A549 (cell line): ENCODE results near the gene GTF2A2. TPM values are rescaled to one million over a fixed set of nuclear protein-coding genes. Genes with fewer than 3 reads are reported as not detected.
A peak's percentile ranks its signal among the peaks of the same experiment; 100 is the strongest.

Experiments
- ATAC-seq, 2 experiments: fragments of 200-7000 bp in 1 of 2; fragments of >200 bp in 1 of 2; cut with Nextera tagmentation in 1 of 2; cut with Tn5 transposase in 1 of 2; 3 replicates each; pipeline versions ENCODE4 v1.8.0 to v1.9.1; 2018 to 2020; ENCODE audit warnings: mild to moderate bottlenecking in 1 of 2, moderate library complexity in 1 of 2
- CTCF ChIA-PET: fragments of 300-600 bp; sonication (Branson Sonifier 250); formaldehyde crosslinking; extraction: SDS; loops from one replicate; lab custom pipeline; 2021; ENCODE audit warnings: antibody characterized with exemption, inconsistent platforms; lab: Yijun Ruan, JAX
- POLR2A ChIA-PET: fragments of 350-600 bp; formaldehyde crosslinking; extraction: SDS; loops from one replicate; lab custom pipeline; 2021; ENCODE audit warnings: antibody characterized with exemption, inconsistent platforms; lab: Yijun Ruan, JAX
- DNase-seq, 2 experiments: peaks; one replicate each; pipeline versions ENCODE4 v3.0.0 to v3.0.0-alpha.2; 2011 to 2016; ENCODE audit warnings: low read depth in 1 of 2, low spot score in 1 of 2
- FAIRE-seq: peaks from 2 replicates; lab custom pipeline; 2011; peaks lifted over from hg19 to GRCh38; lab: Jason Lieb, UNC
- H3K27ac ChIP-seq, 2 experiments: fragments of >200 bp; sonication (Bioruptor Twin); formaldehyde crosslinking; 3 replicates each; pipeline ENCODE4 v1.5.1; 2016 to 2017
- H3K4me1 ChIP-seq: fragments of >200 bp; sonication (Bioruptor Twin); formaldehyde crosslinking; 3 replicates; pipeline ENCODE4 v1.6.1; 2016
- H3K4me2 ChIP-seq: fragments of >200 bp; sonication (Bioruptor Twin); formaldehyde crosslinking; 3 replicates; pipeline ENCODE4 v1.6.1; 2016
- H3K4me3 ChIP-seq: fragments of >200 bp; sonication (Bioruptor Twin); formaldehyde crosslinking; 3 replicates; pipeline ENCODE4 v1.5.1; 2016
- H3K9me3 ChIP-seq: fragments of >200 bp; sonication (Bioruptor Twin); formaldehyde crosslinking; 3 replicates; pipeline ENCODE4 v1.6.1; 2016
- CBX2 ChIP-seq: fragments of 200-600 bp; sonication (generic); IDR thresholded peaks from 2 replicates; pipeline ENCODE4 v1.6.1; 2016; ENCODE audit warnings: low read depth, mild to moderate bottlenecking, borderline replicate concordance
- CBX8 ChIP-seq: fragments of 200-600 bp; sonication (generic); IDR thresholded peaks from 2 replicates; pipeline ENCODE4 v1.6.1; 2016
- CEBPB ChIP-seq, 2 experiments: fragments of >200 bp in 1 of 2; sonication (Bioruptor Twin) in 1 of 2; formaldehyde crosslinking in 1 of 2; IDR thresholded peaks; 2 replicates each; pipeline ENCODE4 v1.6.1; 2012 to 2016
- CHD2 ChIP-seq: fragments of 150-350 bp; IDR thresholded peaks from 2 replicates; pipeline ENCODE4 v1.6.1; 2014; ENCODE audit warnings: low read length; ENCODE audit not compliant: partially characterized antibody
- CHD4 ChIP-seq: fragments of 200-600 bp; sonication (generic); IDR thresholded peaks from 2 replicates; pipeline ENCODE4 v1.6.1; 2016; ENCODE audit warnings: antibody characterized with exemption, mild to moderate bottlenecking, borderline replicate concordance
- FOSB ChIP-seq: fragments of 250-450 bp; sonication (Bioruptor Pico); IDR thresholded peaks from 2 replicates; pipeline ENCODE4 v1.5.0; 2020; ENCODE audit warnings: mild to moderate bottlenecking, moderate library complexity
- FOXS1 ChIP-seq: fragments of 250-450 bp; sonication (Bioruptor Pico); IDR thresholded peaks from 2 replicates; pipeline ENCODE4 v1.5.0; 2020; ENCODE audit warnings: mild to moderate bottlenecking, moderate library complexity
- HDAC2 ChIP-seq: fragments of 200-600 bp; sonication (generic); IDR thresholded peaks from 2 replicates; pipeline ENCODE4 v1.6.1; 2016
- HOXB13 ChIP-seq: fragments of 250-450 bp; sonication (Bioruptor Pico); IDR thresholded peaks from 2 replicates; pipeline ENCODE4 v1.5.0; 2020; ENCODE audit warnings: low read depth, mild to moderate bottlenecking, moderate library complexity
- MAFK ChIP-seq: fragments of 450-650 bp; IDR thresholded peaks from 2 replicates; pipeline ENCODE4 v1.6.1; 2014; ENCODE audit not compliant: partially characterized antibody
- NFE2L2 ChIP-seq: fragments of 150-350 bp; conservative IDR thresholded peaks from 2 replicates; pipeline ENCODE4 v1.6.1; 2014; ENCODE audit warnings: low read length
- PHF8 ChIP-seq: fragments of 200-600 bp; sonication (generic); IDR thresholded peaks from 2 replicates; pipeline ENCODE4 v1.6.1; 2016; ENCODE audit warnings: low read depth, mild to moderate bottlenecking, antibody characterized with exemption, moderate library complexity, borderline replicate concordance
- POLR2A ChIP-seq: IDR thresholded peaks from 2 replicates; pipeline ENCODE4 v1.6.1; 2012; ENCODE audit warnings: mild to moderate bottlenecking, low read length
- POLR2AphosphoS2 ChIP-seq: conservative IDR thresholded peaks from 2 replicates; pipeline ENCODE4 v1.6.1; 2012; ENCODE audit warnings: low read length, improper control_type of control experiment, inconsistent platforms
- RAD21 ChIP-seq, 2 experiments: fragments of >200 bp in 1 of 2; sonication (Bioruptor Twin) in 1 of 2; formaldehyde crosslinking in 1 of 2; IDR thresholded peaks in 1 of 2; conservative IDR thresholded peaks in 1 of 2; 2 replicates in 1 of 2; 3 replicates in 1 of 2; pipeline ENCODE4 v1.6.1; 2012 to 2018; ENCODE audit warnings: inconsistent platforms in 1 of 2
- RNF2 ChIP-seq: fragments of 200-600 bp; sonication (generic); IDR thresholded peaks from 2 replicates; pipeline ENCODE4 v1.6.1; 2016; ENCODE audit warnings: low read depth, mild to moderate bottlenecking, antibody characterized with exemption, moderate library complexity, borderline replicate concordance
- SREBF2 ChIP-seq: fragments of 450-650 bp; IDR thresholded peaks from 2 replicates; pipeline ENCODE4 v1.6.1; 2014; ENCODE audit warnings: mild to moderate bottlenecking, moderate library complexity
- ZC3H11A ChIP-seq: fragments of 450-650 bp; IDR thresholded peaks from 2 replicates; pipeline ENCODE4 v1.6.1; 2014; ENCODE audit warnings: antibody characterized with exemption, mild to moderate bottlenecking
- WGBS: methylation state at CpG from one replicate; pipeline ENCODE4 v1.1.6; 2017; ENCODE audit errors: missing lambda C conversion rate; 5-methylcytosine and 5-hydroxymethylcytosine counted together
- polyA plus RNA-seq, 4 experiments: library from polyadenylated mRNA; depleted of rRNA in 3 of 4; stranded (reverse); fragments of >200 nt; fragmentation: RNase III in 1 of 4; extraction: RNeasy Plus Mini Kit Qiagen cat#74134 plus additional on column Dnase treatment in 1 of 4; gene quantifications; 2 replicates in 3 of 4; 3 replicates in 1 of 4; pipeline ENCODE4 v1.2.3, GENCODE V29; 2011 to 2017
- TF ChIP-seq, protein P1 (sequence below): fragments of 450-650 bp; IDR thresholded peaks from 2 replicates; pipeline ENCODE4 v1.6.1; 2014; ENCODE audit warnings: antibody characterized with exemption
- TF ChIP-seq, protein P2 (sequence below): IDR thresholded peaks from 2 replicates; pipeline ENCODE4 v1.6.1; 2012; ENCODE audit warnings: low read depth, borderline replicate concordance
- TF ChIP-seq, protein P3 (sequence below): fragments of 200-600 bp; sonication (generic); IDR thresholded peaks from 2 replicates; pipeline ENCODE4 v1.6.1; 2016; ENCODE audit warnings: antibody characterized with exemption, mild to moderate bottlenecking, moderate library complexity
- TF ChIP-seq, protein P4 (sequence below): fragments of >200 bp; sonication (Bioruptor Twin); formaldehyde crosslinking; IDR thresholded peaks from 2 replicates; pipeline ENCODE4 v1.6.1; 2016

Gene GTF2A2
- polyA plus RNA-seq, 2 of the 4 experiments (the other 2 are of a cell fraction): 220 to 282 TPM

DNA sequence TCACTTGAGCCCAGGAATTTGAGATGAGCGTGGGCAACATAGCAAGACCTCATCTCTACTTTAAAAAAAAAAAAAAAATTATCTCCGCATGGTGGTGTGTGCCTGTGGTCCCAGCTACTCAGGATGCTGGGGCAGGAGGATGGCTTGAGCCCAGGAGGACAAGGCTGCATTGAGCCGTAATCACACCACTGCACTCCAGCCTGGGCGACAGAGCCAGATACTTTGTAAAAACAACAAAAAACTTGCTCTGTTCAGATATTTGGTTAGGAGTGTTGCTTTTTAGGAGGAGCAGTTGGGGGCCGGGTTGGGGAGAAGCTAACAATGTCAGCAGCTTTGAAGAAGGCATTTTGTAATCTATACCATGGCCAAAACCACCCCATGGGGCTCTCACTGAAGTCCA is 41.7 kb downstream of the GTF2A2 start:
- no peak for DNase-seq
- peak overlapping the region; percentile 81 for H3K4me2 ChIP-seq
- CTCF ChIA-PET: interaction anchor here (1.1 to 8.3 kb wide), 8 partner anchors 9 to 1403 kb away, joined by 3 to 154 read pairs (median 4); no protein-coding TSS in a partner anchor
- ATAC-seq: no peak
- no peak for FAIRE-seq
- 83% methylated on average over 5 of the region's 5 CpGs for WGBS
- POLR2A ChIA-PET: interaction anchor here (1.0 to 3.0 kb wide), 4 partner anchors 21 to 61 kb away, joined by 3 to 9 read pairs (median 4); partner anchors contain the start of gene GTF2A2
- H3K9me3 ChIP-seq: no peaks in the 10 kb centered on the region
- no peak for TF ChIP-seq FOSB (CRISPR knock-in tag)
- no peak for TF ChIP-seq RAD21 (conservative IDR thresholded peaks at IDR 0.05 in 1 of 2, IDR thresholded peaks at IDR 0.05 in 1 of 2)
- no peak for TF ChIP-seq ZC3H11A
- no peak for TF ChIP-seq CBX8
- TF ChIP-seq CHD4: no peak
- TF ChIP-seq, protein P1, sequence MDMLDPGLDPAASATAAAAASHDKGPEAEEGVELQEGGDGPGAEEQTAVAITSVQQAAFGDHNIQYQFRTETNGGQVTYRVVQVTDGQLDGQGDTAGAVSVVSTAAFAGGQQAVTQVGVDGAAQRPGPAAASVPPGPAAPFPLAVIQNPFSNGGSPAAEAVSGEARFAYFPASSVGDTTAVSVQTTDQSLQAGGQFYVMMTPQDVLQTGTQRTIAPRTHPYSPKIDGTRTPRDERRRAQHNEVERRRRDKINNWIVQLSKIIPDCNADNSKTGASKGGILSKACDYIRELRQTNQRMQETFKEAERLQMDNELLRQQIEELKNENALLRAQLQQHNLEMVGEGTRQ: no peak
- no peak for TF ChIP-seq CHD2
- TF ChIP-seq NFE2L2: no peak
- TF ChIP-seq CBX2: no peak
- no peak for TF ChIP-seq RNF2
- TF ChIP-seq, protein P2, sequence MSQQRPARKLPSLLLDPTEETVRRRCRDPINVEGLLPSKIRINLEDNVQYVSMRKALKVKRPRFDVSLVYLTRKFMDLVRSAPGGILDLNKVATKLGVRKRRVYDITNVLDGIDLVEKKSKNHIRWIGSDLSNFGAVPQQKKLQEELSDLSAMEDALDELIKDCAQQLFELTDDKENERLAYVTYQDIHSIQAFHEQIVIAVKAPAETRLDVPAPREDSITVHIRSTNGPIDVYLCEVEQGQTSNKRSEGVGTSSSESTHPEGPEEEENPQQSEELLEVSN: no peak
- TF ChIP-seq SREBF2: no peak
- no peak for TF ChIP-seq MAFK
- TF ChIP-seq, protein P3, sequence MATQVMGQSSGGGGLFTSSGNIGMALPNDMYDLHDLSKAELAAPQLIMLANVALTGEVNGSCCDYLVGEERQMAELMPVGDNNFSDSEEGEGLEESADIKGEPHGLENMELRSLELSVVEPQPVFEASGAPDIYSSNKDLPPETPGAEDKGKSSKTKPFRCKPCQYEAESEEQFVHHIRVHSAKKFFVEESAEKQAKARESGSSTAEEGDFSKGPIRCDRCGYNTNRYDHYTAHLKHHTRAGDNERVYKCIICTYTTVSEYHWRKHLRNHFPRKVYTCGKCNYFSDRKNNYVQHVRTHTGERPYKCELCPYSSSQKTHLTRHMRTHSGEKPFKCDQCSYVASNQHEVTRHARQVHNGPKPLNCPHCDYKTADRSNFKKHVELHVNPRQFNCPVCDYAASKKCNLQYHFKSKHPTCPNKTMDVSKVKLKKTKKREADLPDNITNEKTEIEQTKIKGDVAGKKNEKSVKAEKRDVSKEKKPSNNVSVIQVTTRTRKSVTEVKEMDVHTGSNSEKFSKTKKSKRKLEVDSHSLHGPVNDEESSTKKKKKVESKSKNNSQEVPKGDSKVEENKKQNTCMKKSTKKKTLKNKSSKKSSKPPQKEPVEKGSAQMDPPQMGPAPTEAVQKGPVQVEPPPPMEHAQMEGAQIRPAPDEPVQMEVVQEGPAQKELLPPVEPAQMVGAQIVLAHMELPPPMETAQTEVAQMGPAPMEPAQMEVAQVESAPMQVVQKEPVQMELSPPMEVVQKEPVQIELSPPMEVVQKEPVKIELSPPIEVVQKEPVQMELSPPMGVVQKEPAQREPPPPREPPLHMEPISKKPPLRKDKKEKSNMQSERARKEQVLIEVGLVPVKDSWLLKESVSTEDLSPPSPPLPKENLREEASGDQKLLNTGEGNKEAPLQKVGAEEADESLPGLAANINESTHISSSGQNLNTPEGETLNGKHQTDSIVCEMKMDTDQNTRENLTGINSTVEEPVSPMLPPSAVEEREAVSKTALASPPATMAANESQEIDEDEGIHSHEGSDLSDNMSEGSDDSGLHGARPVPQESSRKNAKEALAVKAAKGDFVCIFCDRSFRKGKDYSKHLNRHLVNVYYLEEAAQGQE: no peak
- no peak for TF ChIP-seq HOXB13 (CRISPR knock-in tag)
- TF ChIP-seq POLR2AphosphoS2: no peak
- TF ChIP-seq FOXS1: no peak
- TF ChIP-seq PHF8: no peak
- TF ChIP-seq, protein P4, sequence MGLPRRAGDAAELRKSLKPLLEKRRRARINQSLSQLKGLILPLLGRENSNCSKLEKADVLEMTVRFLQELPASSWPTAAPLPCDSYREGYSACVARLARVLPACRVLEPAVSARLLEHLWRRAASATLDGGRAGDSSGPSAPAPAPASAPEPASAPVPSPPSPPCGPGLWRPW: no peak
- no peak for TF ChIP-seq POLR2A
- peaks cover 50% of the 10 kb centered on the region for H3K4me1 ChIP-seq
- H3K27ac ChIP-seq: peak overlapping the region in 1 of 2 experiments; percentile 95; a peak in 3 of 6 replicates
- H3K4me3 ChIP-seq: no peak overlapping the region; the same call in 2 of the 3 replicates

DNA sequence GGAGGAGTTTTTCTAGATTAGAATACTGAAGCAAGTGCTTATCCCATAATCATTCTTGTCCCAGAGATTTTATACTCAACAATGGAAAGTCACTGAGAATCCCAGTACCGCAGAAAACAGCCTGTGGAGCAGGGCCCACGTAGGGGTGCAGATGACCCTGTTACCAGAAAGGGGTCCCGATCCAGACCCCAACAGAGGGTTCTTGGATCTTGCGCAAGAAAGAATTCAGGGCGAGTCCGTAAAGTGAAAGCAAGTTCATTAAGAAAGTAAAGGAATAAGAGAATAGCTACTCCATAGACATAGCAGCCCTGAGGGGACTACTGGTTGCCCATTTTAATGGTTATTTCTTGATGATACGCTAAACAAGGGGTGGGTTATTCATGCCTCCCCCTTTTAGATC is 43.2 kb downstream of the GTF2A2 start:
- CTCF ChIA-PET: interaction anchor here (1.1 to 8.3 kb wide), 7 partner anchors 11 to 91 kb away, joined by 3 to 154 read pairs (median 5); no protein-coding TSS in a partner anchor
- no peak for FAIRE-seq
- ATAC-seq: no peak
- Histone ChIP-seq H3K27ac (peak overlapping the region; percentile 95 to 96; a peak in 4 of 6 replicates), H3K4me1 (peaks cover 43% of the 10 kb centered on the region), H3K4me3 (peak overlapping the region; percentile 65), H3K4me2 (peak overlapping the region; percentile 81), H3K9me3 (peaks cover 8% of the 10 kb centered on the region; the same call in 1 of the 3 replicates)
- no peak for DNase-seq
- WGBS: 85% methylated on average over 7 of the region's 7 CpGs
- POLR2A ChIA-PET: interaction anchor here (1.4 to 3.1 kb wide), 3 partner anchors 20 to 85 kb away, joined by 4 to 17 read pairs (median 9); no protein-coding TSS in a partner anchor
- TF ChIP-seq HDAC2 (no peak), CEBPB (IDR thresholded peaks at IDR 0.05) (peak; percentile 47 to 68; a peak in 3 of 4 replicates)
